HK-2 (cell line): Measurements from ENCODE around the gene LONP2.
"Not testable (repeated sequence)": the region's sequence is repeated elsewhere in the genome, so short reads cannot be mapped to it uniquely, and the experiment has no call there.

ENCODE experiments used
- DNase-seq: peaks from one replicate; pipeline ENCODE4 v3.0.0-alpha.2; 2018; ENCODE audit not compliant: unreplicated experiment

LONP2 gene

GRCh38 chr16:48235058-48235555 lies 9.0 kb upstream of the LONP2 start:
- DNase-seq: no peak

DNA sequence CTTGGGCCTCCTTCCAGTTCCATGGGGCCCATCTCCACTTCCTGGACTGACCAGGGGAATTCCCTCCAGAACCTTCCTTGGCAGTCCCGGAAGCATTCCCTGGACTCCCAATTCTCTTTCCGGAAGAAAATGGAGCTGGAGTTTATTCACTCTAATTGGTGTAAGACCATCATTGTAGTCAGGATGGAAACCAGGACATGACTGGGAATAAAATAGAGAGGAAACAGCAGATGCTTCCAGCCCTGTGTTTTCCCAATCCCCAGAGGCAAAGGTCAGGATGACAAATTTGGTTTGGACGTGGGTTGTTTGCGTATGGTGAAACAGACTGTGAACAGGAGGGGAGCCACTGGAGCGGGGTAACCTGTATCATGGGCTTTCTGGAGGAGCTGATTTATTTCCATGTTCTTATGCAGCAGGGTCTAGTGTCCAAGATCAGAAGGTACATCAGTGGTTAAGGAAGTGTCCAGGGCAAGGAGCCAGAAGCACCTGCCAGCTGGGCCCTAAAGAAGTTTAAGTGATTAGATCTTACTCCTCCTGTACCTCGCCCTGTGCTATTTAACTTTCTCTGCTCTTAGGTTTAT lies 8.5 kb upstream of the LONP2 start:
- DNase-seq: no peak

GRCh38 chr16:48236286-48236685 lies 7.8 kb upstream of the LONP2 start:
- no peak for DNase-seq

DNA sequence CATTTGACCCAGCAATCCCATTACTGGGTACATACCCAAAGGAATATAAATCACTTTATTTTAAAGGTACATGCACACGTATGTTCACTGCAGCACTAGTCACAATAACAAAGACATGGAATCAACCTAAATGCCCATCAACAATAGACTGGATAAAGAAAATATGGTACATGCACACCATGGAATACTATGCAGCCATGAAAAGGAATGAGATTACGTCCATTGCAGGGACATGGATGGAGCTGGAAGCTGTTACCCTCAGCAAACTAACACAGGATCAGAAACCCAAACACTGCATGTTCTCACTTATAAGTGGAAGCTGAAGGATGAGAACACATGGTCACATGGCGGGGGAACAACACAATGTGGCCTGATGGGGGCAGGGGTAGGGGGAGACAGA lies 4.0 kb upstream of the LONP2 start:
- not testable (repeated sequence) for DNase-seq

GRCh38 chr16:48244863-48245195 lies 729 bp downstream of the LONP2 start:
- DNase-seq: no peak

GRCh38 chr16:48246066-48246465 lies 2.0 kb downstream of the LONP2 start:
- DNase-seq: no peak

GRCh38 chr16:48247311-48247710 lies 3.2 kb downstream of the LONP2 start, which contains the start of gene ABCC11:
Gene ABCC11 (minus strand): TSS chr16:48247539. CDS start chr16:48231921, 15,618 bp downstream.
- no peak for DNase-seq

DNA sequence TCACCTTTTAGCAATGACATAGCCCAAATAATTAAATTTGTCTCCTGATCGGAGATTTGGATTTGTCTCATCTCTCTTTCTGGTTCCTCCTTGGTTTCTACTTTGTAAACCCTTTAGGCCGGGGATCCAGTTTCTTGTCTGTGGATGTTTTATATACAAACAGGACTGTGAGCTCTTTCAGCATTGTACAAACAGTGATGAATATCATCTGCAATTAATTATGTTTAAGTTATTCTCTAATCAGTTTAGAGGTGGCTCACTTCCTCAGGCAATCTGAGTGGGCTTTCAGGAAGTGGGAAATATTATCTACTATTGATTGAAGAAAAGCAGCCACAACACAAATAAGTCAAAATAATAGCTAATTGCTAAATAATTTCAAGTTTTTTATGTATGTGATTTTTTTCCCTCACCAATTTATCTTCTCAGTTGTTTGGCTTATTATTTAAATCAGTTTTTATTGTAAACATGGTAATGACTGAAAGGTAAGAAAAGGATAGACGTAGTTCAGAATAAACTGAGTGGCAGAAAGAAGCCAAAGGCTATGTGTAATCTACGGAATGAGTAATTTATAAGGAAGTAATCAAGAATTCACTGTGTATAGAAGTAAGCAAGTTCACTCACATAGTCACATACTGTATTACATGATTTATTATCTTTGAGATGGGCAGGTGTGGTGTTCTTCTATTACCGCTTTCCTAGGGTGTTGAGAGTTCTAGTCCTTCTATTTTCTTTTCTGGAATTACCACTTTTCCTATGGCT lies 6.6 kb downstream of the LONP2 start:
- DNase-seq: no peak

- no peak for DNase-seq
Observed at GRCh38 chr16:48252013-48252412, 7.9 kb downstream of the LONP2 start.

DNA sequence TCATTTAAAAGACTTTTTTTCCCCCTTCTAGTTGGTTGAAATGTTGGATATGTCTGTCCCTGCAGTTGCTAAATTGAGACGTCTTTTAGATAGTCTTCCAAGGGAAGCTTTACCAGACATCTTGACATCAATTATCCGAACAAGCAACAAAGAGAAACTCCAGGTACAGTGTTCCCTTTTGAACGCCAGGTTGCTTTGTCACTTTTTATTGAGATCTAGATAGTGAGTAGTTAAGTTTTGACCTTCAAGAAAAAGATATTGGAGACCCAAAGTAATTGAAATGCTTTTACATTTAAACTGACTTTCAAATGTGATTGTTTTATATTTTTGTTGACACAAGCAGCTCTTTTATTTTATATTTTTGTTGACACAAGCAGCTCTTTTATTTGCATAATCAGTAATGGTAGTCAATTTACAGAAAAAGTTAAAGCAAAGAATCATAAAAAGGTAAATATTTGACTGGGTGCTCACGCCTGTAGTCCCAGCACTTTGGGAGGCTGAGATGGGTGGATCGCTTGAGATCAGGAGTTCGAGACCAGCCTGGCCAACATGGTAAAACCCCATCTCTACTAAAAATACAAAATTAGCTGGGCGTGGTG lies 12.6 kb downstream of the LONP2 start:
- DNase-seq: no peak

DNA sequence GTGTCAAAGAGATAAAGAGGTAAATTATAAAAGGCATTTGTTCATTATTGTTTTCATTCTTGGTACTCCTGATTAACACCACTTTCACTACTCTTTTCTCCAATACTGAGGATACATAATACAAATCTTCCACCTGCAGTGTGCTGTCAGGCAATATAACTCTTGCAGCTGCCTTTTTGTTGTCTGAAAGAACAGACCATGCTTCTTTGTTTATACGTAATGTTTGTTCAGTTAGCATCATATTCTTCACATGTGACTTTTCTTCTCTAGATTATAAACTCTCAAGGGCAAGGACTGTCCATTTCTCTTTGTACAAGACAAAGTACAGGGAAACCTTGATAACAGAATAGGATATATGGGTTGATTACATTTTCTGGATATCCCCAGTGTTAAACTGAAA lies 17.5 kb downstream of the LONP2 start:
- DNase-seq: no peak

DNA sequence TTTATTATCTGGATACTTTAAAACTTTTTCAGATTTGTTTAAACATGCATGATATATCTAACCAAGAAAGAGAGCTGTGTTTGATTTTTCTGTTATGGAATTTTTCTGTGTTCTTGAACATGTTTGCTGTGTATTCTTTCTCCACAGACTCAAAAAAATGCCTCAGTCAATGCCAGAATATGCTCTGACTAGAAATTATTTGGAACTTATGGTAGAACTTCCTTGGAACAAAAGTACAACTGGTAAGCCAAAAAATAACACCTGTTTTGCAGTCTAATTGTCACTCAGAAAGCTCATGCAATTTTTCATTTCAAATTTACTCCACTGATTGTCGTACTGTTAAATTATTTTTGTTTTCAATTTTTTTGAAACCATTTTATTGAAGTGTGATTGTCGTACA lies 18.5 kb downstream of the LONP2 start:
- no peak for DNase-seq

GRCh38 chr16:48269011-48269410 lies 24.9 kb downstream of the LONP2 start:
- no peak for DNase-seq

- no peak for DNase-seq
Observed at GRCh38 chr16:48271728-48272127, 27.6 kb downstream of the LONP2 start.

GRCh38 chr16:48272837-48273421 lies 28.8 kb downstream of the LONP2 start:
- no peak for DNase-seq

- DNase-seq: no peak
Observed at GRCh38 chr16:48274476-48274875, 30.4 kb downstream of the LONP2 start.

GRCh38 chr16:48276102-48276501 lies 32.0 kb downstream of the LONP2 start:
- DNase-seq: no peak

DNA sequence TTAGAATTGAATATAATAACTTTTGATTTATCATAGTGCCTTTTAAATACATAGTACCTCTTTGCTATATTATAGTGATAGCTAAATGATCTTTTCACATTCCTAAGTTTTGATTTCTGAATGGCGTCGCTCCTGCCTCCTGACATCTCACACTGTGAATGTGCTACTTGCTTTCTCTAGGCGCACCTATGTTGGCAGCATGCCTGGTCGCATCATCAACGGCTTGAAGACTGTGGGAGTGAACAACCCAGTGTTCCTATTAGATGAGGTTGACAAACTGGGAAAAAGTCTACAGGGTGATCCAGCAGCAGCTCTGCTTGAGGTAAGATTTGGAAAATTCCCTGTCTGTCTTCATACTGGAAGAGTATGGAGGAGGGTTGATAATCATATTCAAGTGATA lies 33.1 kb downstream of the LONP2 start:
- DNase-seq: no peak

GRCh38 chr16:48279199-48279598 lies 35.1 kb downstream of the LONP2 start:
- DNase-seq: no peak

GRCh38 chr16:48280546-48280945 lies 36.4 kb downstream of the LONP2 start:
- DNase-seq: no peak

DNA sequence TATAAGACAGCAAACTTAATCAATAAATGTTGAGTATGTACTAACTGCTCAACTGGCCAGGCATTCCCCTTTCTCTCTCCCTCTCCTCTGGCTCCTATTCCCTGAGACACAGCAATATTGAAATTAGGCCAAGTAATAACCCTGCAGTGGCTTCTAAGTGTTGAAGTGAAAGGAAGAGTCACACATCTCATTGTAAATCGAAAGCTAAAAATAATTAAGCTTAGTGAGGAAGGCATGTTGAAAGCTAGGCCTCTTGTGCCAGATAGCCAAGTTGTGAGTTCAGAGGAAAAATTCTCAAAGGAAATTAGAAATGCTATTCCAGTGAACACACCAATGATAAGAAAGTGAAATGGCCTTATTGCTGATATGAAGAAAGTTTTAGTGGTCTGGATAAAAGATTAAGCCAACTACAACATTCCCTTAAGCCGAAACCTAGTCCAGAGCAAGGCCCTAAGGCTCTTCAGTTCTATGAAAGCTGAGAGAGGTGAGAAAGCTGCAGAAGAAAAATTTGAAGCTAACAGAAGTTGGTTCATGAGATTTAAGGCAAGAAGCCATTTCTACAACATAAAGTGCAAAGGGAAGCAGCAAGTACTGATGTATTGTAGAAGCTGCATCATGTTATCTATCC lies 38.6 kb downstream of the LONP2 start:
- DNase-seq: no peak

- DNase-seq: no peak
Observed at GRCh38 chr16:48284772-48285409, 40.8 kb downstream of the LONP2 start.
